HCT116 (cell line): ENCODE data around the gene ITPK1. TPM values are rescaled to one million over a fixed set of nuclear protein-coding genes. Genes with fewer than 3 reads are reported as not detected.

Experiments used
- ATAC-seq: fragments of 200-7000 bp; cut with Tn5 transposase; 2 replicates; pipeline ENCODE4 v1.9.1; 2020; ENCODE audit warnings: mild to moderate bottlenecking, moderate library complexity
- BruUV-seq: library from RNA; stranded (reverse); fragments of 400-500 nt; replicated peaks from 2 replicates; lab custom pipeline; 2021; lab: Mats Ljungman, UMichigan
- CTCF ChIA-PET: fragments of 300-600 bp; sonication (Branson Sonifier 250); formaldehyde crosslinking; loops from one replicate; lab custom pipeline; 2021; ENCODE audit warnings: antibody characterized with exemption; lab: Charles Lee
- POLR2A ChIA-PET: fragments of 300-600, 350-600 bp; sonication (Branson Sonifier 250); formaldehyde crosslinking; loops from one replicate; lab custom pipeline; 2021; ENCODE audit warnings: antibody characterized with exemption; lab: Charles Lee
- RAD21 ChIA-PET, 2 experiments: fragments of 300-600 bp; sonication (Branson Sonifier 250); formaldehyde crosslinking; loops; one replicate each; lab custom pipeline; 2023; ENCODE audit warnings: low total read pairs in 2 of 2; ENCODE audit not compliant: uncharacterized antibody in 2 of 2, unreplicated experiment in 2 of 2, low non-redundant PET in 1 of 2; lab: Charles Lee
- DNase-seq: peaks from one replicate; pipeline ENCODE4 v3.0.0-alpha.2; 2010; ENCODE audit warnings: low read depth, low spot score
- H2AFZ ChIP-seq: fragments of 200-600 bp; shearing (Covaris generic), sonication (generic); 2 replicates; pipeline ENCODE4 v1.6.1; 2017; ENCODE audit warnings: low read depth, mixed run types, mixed read lengths, antibody characterized with exemption, low read length; ENCODE audit not compliant: poor library complexity, severe bottlenecking
- H3K27ac ChIP-seq: 2 replicates; pipeline ENCODE4 v1.5.1; 2012; ENCODE audit warnings: low read depth, low read length
- H3K27me3 ChIP-seq: fragments of 200-600 bp; sonication (generic); 2 replicates; pipeline ENCODE4 v1.6.1; 2016; ENCODE audit warnings: mixed run types, low read length, mixed read lengths; ENCODE audit not compliant: insufficient read depth
- H3K36me3 ChIP-seq, 2 experiments: fragments of 200-500 bp in 1 of 2; fragments of 200-600 bp in 1 of 2; sonication (Bioruptor generic) in 1 of 2; sonication (generic) in 1 of 2; 2 replicates each; pipeline versions ENCODE4 v1.5.1 to v1.6.1; 2014 to 2016; ENCODE audit warnings: low read length in 2 of 2, inconsistent platforms in 1 of 2, mixed read lengths in 1 of 2, mixed run types in 1 of 2; ENCODE audit not compliant: insufficient read depth in 2 of 2, control insufficient read depth in 1 of 2
- H3K4me1 ChIP-seq, 2 experiments: fragments of 200-600 bp in 1 of 2; sonication (generic) in 1 of 2; 2 replicates each; pipeline versions ENCODE4 v1.5.1 to v1.6.1; 2012 to 2017; ENCODE audit warnings: low read length in 2 of 2, inconsistent platforms in 1 of 2, mild to moderate bottlenecking in 1 of 2, mixed read lengths in 1 of 2, mixed run types in 1 of 2, moderate library complexity in 1 of 2; ENCODE audit not compliant: insufficient read depth in 2 of 2, control insufficient read depth in 1 of 2
- H3K4me2 ChIP-seq: fragments of 200-600 bp; sonication (generic); 2 replicates; pipeline ENCODE4 v1.6.1; 2017; ENCODE audit warnings: mixed run types, low read length, mixed read lengths
- H3K4me3 ChIP-seq, 2 experiments: fragments of 200-600 bp in 1 of 2; sonication (generic) in 1 of 2; replicated peaks in 1 of 2; 2 replicates each; pipeline ENCODE4 v1.5.1; 2011 to 2016; ENCODE audit warnings: low read length in 2 of 2, control low read depth in 1 of 2, low read depth in 1 of 2, mild to moderate bottlenecking in 1 of 2, mixed read lengths in 1 of 2, mixed run types in 1 of 2
- H3K79me2 ChIP-seq: fragments of 200-600 bp; sonication (generic); 2 replicates; pipeline ENCODE4 v1.6.1; 2017; ENCODE audit warnings: mild to moderate bottlenecking, mixed run types, low read length, moderate library complexity, mixed read lengths; ENCODE audit not compliant: insufficient read depth
- H3K9ac ChIP-seq: fragments of 200-600 bp; sonication (generic); 2 replicates; pipeline ENCODE4 v1.6.1; 2016; ENCODE audit warnings: low read length, mixed read lengths
- H3K9me2 ChIP-seq: fragments of 200-600 bp; sonication (generic), shearing (Covaris generic); 2 replicates; pipeline ENCODE4 v1.6.1; 2017; ENCODE audit warnings: mixed run types, mild to moderate bottlenecking, moderate library complexity; ENCODE audit not compliant: insufficient read depth
- H3K9me3 ChIP-seq, 2 experiments: fragments of 200-500 bp in 1 of 2; fragments of 200-600 bp in 1 of 2; sonication (Bioruptor generic) in 1 of 2; sonication (generic) in 1 of 2; 2 replicates each; pipeline ENCODE4 v1.6.1; 2014 to 2017; ENCODE audit warnings: low read length in 2 of 2, mixed read lengths in 2 of 2, inconsistent platforms in 1 of 2, low read depth in 1 of 2, mild to moderate bottlenecking in 1 of 2, mixed run types in 1 of 2, moderate library complexity in 1 of 2; ENCODE audit not compliant: control insufficient read depth in 1 of 2, insufficient read depth in 1 of 2
- H4K20me1 ChIP-seq: fragments of 200-600 bp; sonication (generic), shearing (Covaris generic); 2 replicates; pipeline ENCODE4 v1.6.1; 2017; ENCODE audit warnings: mixed run types, mild to moderate bottlenecking, moderate library complexity; ENCODE audit not compliant: insufficient read depth
- CTCF ChIP-seq, 3 experiments: fragments of 200-600 bp in 1 of 3; sonication (generic) in 1 of 3; IDR thresholded peaks in 2 of 3; conservative IDR thresholded peaks in 1 of 3; 2 replicates each; pipeline ENCODE4 v1.5.1; 2012 to 2017; ENCODE audit warnings: low read depth in 2 of 3, low read length in 2 of 3, antibody characterized with exemption in 1 of 3, borderline replicate concordance in 1 of 3, control low read depth in 1 of 3, mild to moderate bottlenecking in 1 of 3, mixed read lengths in 1 of 3, mixed run types in 1 of 3, moderate library complexity in 1 of 3; ENCODE audit not compliant: insufficient read depth in 1 of 3
- EGR1 ChIP-seq: IDR thresholded peaks from 2 replicates; pipeline ENCODE4 v1.6.1; 2012; ENCODE audit warnings: low read depth
- ELF1 ChIP-seq: IDR thresholded peaks from 2 replicates; pipeline ENCODE4 v1.6.1; 2012; ENCODE audit warnings: low read depth, borderline replicate concordance
- EZH2 ChIP-seq: fragments of 200-600 bp; sonication (generic); IDR thresholded peaks from 2 replicates; pipeline ENCODE4 v1.6.1; 2017; ENCODE audit warnings: antibody characterized with exemption, mixed run types
- EZH2phosphoT487 ChIP-seq: fragments of 200-600 bp; IDR thresholded peaks from 2 replicates; pipeline ENCODE4 v1.6.1; 2018; ENCODE audit warnings: antibody characterized with exemption, borderline replicate concordance
- FOSL1 ChIP-seq: IDR thresholded peaks from 2 replicates; pipeline ENCODE4 v1.6.1; 2012; ENCODE audit warnings: low read depth
- JUND ChIP-seq: IDR thresholded peaks from 2 replicates; pipeline ENCODE4 v1.6.1; 2012
- POLR2A ChIP-seq: IDR thresholded peaks from 2 replicates; pipeline ENCODE4 v1.7.0; 2011; ENCODE audit warnings: borderline replicate concordance; ENCODE audit not compliant: insufficient read depth, insufficient read length; ENCODE audit errors: extremely low read depth
- POLR2AphosphoS5 ChIP-seq: IDR thresholded peaks from 2 replicates; pipeline ENCODE4 v1.6.1; 2011; ENCODE audit warnings: mild to moderate bottlenecking, low read depth, low read length, moderate library complexity
- REST ChIP-seq: IDR thresholded peaks from 2 replicates; pipeline ENCODE4 v1.6.1; 2012; ENCODE audit warnings: low read depth
- SIN3A ChIP-seq: IDR thresholded peaks from 2 replicates; pipeline ENCODE4 v1.6.1; 2012; ENCODE audit warnings: low read depth
- SRF ChIP-seq: IDR thresholded peaks from 2 replicates; pipeline ENCODE4 v1.6.1; 2012; ENCODE audit warnings: low read depth
- TCF7L2 ChIP-seq: IDR thresholded peaks from 2 replicates; pipeline ENCODE4 v1.7.0; 2011; ENCODE audit warnings: borderline replicate concordance, inconsistent platforms; ENCODE audit not compliant: insufficient read depth, insufficient read length; ENCODE audit errors: extremely low read depth
- ZFX ChIP-seq: fragments of 450-650 bp; IDR thresholded peaks from 2 replicates; pipeline ENCODE4 v1.6.1; 2017
- ZNF274 ChIP-seq: fragments of 200-500 bp; sonication (Bioruptor generic); IDR thresholded peaks from 2 replicates; pipeline ENCODE4 v1.6.1; 2014; ENCODE audit warnings: mild to moderate bottlenecking, low read depth, low read length, inconsistent platforms
- intact Hi-C: fragments of 100-400 bp; cut with micrococcal nuclease; formaldehyde crosslinking; loops from 2 replicates; pipeline ENCODE4 v1.10.0; 2022
- total RNA-seq: library from RNA; stranded (reverse); gene quantifications from one replicate; pipeline ENCODE4 v1.2.1, GENCODE V29; 2021; ENCODE audit not compliant: unreplicated experiment
- TF ChIP-seq, protein P1 (sequence below): IDR thresholded peaks from 2 replicates; pipeline ENCODE4 v1.6.1; 2012

The ITPK1 gene
- total RNA-seq, 1 experiment from 2014 or later: 70.2 TPM

GRCh38 chr14:93012951-93013719 is 102.6 kb downstream of the ITPK1 start:
- no peaks in the 10 kb centered on the region for H4K20me1 ChIP-seq
- no peak for ATAC-seq
- ChIA-PET RAD21 (no interaction called here), POLR2A (no interaction called here), CTCF (no interaction called here)
- no peaks in the 10 kb centered on the region for H3K9me2 ChIP-seq
- TF ChIP-seq SRF (no peak), REST (no peak), ELF1 (no peak), EGR1 (no peak), EZH2 (no peak), POLR2AphosphoS5 (no peak), FOSL1 (no peak), ZNF274 (no peak), CTCF (IDR thresholded peaks at IDR 0.05 in 2 of 3, conservative IDR thresholded peaks at IDR 0.05 in 1 of 3; ENCODE audit: borderline replicate concordance in 1 of 3, insufficient read depth in 1 of 3, low read depth in 2 of 3, low read length in 2 of 3) (no peak), TCF7L2 (no peak), ZFX (no peak), JUND (no peak), EZH2phosphoT487 (no peak), POLR2A (no peak), SIN3A (no peak)
- TF ChIP-seq, protein P1, sequence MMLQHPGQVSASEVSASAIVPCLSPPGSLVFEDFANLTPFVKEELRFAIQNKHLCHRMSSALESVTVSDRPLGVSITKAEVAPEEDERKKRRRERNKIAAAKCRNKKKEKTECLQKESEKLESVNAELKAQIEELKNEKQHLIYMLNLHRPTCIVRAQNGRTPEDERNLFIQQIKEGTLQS: no peak
- TF ChIP-seq, all 23 proteins: peak for 0
- Histone ChIP-seq H3K9me3 (no peaks in the 10 kb centered on the region), H3K27me3 (no peaks in the 10 kb centered on the region), H3K79me2 (no peaks in the 10 kb centered on the region), H3K9ac (no peak overlapping the region), H3K4me1 (peaks cover 0 to 6% of the 10 kb centered on the region in 2 experiments; a peak in 2 of 4 replicates), H2AFZ (no peak overlapping the region), H3K27ac (no peak overlapping the region), H3K4me2 (no peak overlapping the region), H3K36me3 (no peaks in the 10 kb centered on the region), H3K4me3 (no peak overlapping the region)
- no TSS peak for BruUV-seq
- intact Hi-C loops: no loop called here
- no peak for DNase-seq
